ENCODE results near the gene HNRNPA0.

Gene HNRNPA0

DNA sequence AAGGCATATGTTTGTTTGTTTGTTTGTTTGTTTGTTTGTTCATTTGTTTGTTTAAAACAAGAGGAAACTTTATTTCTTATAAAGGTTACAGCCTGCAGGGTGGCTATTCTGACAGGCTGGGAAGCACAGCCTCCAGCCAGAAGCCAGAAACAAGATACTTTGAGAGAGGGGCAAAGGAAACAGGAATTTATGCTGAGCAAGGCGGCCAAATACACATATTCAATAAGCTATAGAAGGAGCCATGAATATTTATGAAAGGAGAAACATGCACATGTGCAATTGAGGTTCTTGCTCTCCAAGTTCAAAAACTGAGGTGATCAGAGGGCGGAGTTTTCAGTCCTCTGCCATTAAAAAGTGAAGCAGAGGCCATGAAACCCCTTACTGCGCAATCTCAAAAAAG lies 37.8 kb downstream of the HNRNPA0 start:
- DNase-seq, result no peak

DNA sequence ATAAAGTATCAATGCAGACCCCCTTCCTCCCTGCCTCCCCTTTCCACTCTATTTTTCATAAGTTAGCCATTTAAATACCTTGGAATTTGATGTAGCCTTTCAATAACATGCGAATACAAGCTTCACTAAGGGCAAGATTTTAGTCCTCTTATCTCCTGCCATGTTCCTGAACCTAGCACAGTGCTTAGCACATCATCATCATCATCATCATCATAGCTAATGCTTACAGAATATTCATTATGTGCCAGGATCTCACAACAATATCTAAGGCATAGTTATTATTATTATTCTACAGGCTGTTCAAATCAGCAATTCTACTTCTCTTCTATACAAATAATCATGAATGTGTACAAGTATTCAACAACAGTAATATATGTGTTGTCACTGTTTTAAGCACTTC lies 38.7 kb downstream of the HNRNPA0 start:
- no peak for DNase-seq

DNA sequence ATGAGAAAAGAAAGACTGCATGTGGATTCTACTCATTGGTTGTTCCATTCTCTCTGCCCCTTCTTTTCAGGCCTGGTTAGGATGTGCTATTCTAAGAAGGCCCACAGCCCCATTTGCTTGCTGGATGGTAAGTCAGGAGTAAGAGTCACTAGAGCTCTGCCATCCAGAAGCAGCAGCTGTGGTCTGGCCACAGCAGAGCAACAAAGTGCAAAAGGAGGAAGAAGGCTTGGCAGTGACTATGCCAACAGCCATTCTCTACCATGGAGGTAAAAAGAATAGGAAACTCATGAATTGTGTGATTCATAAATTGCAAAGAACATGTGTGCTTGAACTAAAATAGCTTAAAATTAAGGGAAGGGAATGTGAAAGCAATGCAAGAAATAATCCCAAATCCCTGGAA lies 39.2 kb downstream of the HNRNPA0 start:
- DNase-seq, result no peak

DNA sequence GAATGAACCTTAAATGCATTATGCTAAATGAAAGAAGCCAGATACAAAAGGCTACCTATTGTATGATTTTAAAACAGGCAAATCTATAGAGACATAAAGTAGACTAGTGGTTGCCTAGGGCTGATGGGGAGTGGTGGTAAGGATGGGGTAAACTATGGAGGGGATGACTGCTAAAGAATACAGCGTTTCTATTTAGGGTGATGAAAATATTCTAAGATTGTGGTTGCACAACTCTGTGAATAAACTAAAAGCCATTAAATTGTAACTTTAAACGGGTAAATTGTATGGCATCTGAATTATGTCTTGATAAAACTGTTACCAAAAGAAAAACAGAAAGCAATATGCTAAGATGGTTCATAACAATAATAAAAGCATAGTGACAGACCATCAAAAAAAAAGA lies 39.7 kb downstream of the HNRNPA0 start:
- no peak for DNase-seq

DNA sequence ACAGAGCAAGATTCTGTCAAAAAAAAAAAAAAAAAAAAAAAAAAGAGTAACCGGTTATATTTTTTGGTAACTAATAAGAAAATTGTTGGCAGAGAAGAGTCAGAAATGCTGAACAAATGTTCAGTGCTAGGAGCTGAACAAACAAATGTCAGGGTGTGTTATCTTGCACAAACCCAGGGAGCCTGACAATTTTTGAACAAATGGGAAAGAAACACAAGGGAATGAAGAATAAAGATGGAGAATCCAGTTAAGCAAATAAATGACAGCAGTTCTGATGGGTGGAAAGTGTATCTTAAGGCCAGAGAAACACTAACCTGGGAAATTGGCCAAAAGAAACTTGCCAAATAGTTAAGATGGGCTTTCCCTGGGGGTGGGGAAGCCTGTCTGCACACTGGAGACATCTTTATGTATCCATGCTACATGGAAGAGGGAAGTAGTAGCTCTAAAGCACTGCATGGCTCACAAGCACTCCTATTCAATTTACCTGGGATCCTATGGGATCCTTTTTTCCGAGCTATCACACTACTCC lies 42.0 kb downstream of the HNRNPA0 start:
- DNase-seq, result no peak

DNA sequence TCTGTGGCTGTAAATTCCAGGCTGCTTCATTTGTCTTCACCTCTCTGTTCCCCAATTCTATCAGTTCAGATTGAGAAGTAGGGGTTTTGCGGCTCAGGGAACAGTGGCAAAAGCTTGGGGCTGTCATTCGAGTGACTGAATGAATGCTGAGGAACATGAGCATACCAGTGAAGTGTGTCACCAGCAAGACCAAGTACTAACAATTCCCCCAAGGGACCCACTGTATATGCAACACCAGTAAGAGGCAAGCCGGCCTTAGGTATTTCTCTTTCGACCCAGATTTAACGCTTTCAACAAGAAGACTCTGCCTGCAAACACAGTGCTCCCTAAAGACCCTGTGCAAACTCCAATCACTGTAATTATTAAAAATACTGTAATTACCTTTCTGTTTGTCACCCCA lies 44.1 kb downstream of the HNRNPA0 start:
- DNase-seq, result no peak

DNA sequence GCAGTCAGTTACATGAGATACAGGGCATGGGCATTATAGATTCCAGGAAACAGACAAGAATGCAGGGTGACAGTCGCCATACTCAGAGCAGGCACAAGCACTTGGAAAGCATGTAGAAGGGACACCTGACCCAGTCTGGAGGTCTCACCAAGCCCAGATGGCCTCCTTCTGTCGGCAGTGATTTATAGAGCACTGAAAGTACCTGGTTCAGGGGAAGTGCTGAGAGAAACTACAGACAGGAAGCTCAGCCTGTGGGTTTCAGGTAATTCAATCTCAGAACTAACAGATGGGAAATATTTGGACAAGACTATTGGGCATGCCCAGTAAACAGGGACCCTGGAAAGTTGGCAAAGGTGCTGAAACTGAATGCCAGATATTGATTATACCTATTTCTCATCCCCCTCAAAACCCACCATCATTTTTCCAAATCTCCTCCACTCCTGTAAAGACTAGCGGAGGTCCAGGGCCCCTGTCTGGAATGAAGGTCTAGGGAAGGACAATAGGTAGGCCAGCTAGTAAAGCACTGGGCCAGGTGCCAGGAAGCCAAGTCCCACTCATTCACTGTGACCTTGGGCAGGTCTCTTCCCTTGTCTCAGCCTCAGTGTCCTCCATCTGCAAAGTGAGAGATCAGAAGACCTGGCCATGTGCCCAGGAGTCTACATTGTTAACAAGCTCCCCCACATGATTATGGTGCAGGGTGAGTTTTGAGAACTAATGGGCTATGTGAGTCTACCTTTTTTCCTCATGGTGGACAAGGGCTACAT lies 45.2 kb downstream of the HNRNPA0 start:
- DNase-seq, result no peak

DNA sequence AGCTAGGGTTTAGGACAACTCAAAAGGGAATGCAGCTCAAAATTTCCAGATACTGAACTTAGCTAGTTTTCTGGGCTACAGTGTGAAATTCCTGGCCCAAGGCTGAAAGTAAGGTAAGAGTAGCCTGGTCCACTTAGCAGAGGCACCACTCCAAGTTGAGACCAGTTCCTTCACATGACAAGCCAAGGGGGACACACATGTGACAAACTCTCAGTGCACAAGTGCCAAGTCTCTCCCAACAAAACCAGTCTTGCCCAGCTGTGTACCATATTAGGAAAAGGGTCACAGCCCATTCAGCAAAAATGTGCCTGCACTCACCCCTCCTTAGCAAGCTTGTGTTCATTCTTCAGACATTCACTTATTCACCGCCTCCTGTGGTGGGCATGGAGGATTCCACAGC lies 46.1 kb downstream of the HNRNPA0 start:
- DNase-seq, result no peak

DNA sequence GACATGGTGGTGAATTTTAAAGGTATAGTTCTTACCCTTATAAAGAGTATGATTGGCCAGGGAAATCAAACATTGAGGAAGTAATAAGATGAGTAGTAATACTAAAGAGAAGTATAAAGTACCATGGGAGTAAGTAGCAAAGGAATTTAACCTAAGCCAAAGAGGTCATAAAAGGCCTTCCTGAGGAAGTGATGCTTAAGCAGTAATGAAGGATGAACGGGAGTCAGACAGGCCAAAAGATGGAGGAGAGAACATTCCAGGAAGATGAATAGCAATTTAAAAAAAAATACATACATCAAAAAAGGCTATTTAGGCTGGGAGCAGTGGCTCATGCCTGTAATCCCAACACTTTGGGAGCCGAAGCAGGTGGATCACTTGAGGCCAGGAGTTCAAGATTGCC lies 47.3 kb downstream of the HNRNPA0 start:
- DNase-seq, result no peak

DNA sequence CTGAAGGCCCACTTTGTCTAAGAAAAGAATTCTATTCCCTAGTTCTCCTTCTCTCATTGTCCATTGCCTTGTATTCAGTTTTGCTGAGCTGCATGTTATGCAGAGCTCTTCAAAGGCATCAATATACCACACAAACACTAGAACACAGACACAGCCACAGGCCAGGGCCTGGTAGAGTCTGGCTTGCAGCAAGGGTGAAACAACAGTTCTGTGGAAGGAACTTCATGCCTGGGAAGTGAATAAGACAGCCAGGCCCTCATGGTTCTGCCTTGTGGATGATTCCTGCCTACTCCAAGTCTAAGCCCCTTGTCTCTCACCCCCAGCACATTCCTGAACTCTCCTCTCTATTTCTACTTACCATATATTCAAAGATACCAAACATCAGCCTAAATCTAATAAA lies 49.1 kb downstream of the HNRNPA0 start:
- no peak for DNase-seq

DNA sequence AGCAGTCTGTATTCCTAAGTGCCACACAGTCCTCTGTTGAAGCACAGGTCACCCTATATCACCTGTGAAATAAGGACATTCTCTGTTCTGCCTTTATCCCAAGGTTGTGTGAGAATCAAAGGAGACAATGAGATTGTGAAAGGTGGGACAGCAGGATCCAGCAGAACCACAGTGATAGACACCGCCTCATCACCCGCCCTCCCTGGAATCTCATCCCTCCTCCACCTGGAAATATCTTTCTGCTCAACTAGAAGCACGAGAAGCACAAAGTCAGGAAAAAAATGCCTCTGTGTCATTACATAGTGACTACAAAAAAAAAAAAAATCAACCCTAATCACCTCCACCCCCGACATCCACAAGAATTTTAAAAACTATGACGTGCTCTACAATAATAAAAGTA lies 50.6 kb downstream of the HNRNPA0 start:
- DNase-seq, result no peak

DNA sequence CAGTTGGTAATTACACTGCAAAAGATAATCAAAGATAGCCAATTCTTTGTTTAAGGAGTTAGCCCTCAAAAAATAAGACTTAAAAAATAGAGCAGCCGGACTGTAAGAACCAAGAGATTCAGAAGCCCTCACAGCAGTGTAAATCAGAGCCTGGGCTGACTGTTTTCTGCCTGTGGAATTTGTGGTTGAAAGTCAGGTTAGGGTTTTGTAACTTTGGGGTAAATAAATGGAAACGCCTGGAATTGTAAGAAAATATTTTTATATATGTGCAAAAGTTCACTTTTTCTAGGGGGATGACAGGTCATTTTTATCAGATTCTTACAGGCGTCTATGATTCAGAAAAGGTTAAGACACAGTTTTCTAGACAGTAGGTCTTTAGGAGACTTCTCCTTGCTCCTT lies 53.9 kb downstream of the HNRNPA0 start:
- no peak for DNase-seq

DNA sequence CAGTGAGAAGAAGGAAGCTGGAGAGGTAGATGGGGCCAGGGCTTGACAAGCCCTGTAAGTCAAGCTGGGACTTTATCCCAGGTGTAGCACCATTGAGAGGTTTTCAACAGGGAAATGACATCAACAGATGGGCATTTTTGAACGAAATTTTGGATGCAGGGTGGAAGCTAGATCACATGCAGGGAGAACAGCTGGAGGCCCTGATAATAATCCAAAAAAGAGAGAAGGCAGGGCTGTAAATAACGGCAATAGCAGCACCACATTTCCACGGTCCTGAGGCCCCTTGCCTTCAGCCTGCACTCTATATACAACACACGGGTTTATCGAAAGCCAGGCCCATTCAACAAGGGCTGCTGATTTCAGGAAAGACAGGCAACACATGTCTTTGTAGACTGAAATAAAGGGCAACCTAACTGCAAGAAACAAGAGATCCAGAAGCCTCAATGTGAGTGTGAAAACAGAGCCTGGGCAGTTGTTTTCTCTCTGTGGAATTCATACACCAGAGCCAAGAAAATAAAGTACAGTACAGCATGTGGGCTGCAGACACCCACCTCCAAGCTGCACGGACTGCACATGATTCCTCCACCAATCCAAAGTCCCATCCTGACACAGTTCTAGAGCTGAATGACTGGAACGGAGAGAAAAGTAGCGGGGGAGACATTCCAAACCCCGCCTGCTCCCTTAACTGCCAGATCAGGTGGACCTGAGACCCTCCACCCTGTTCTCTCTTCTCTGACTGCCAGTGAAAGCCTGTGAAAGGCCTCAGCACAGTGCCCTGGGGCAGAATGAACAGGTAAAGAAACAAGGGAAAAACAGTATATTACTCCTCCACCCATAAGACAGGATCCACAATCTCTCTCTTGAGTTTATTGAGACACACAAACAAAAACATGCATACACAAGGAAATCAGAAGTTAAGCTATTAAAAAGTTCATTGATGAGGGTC lies 54.6 kb downstream of the HNRNPA0 start:
- DNase-seq, result no peak

DNA sequence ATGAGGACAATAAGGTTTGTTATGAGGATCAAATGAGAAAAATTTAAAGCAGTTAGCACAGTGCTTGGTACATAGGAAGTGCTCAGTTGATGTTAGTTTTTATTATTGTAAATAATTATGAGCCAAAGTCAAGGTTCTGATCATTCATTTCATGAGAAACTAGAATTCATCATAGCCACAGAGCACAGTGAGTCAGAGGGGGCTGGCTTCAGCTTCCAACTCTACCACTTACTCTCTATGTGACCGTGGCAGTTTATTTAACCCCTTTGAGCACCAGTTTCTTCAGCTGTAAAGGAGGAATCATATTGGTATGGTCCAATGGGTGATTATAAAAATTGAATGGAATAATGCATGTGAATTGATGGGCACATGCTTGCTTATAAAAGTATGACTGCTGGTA lies 57.7 kb downstream of the HNRNPA0 start:
- DNase-seq, result no peak

DNA sequence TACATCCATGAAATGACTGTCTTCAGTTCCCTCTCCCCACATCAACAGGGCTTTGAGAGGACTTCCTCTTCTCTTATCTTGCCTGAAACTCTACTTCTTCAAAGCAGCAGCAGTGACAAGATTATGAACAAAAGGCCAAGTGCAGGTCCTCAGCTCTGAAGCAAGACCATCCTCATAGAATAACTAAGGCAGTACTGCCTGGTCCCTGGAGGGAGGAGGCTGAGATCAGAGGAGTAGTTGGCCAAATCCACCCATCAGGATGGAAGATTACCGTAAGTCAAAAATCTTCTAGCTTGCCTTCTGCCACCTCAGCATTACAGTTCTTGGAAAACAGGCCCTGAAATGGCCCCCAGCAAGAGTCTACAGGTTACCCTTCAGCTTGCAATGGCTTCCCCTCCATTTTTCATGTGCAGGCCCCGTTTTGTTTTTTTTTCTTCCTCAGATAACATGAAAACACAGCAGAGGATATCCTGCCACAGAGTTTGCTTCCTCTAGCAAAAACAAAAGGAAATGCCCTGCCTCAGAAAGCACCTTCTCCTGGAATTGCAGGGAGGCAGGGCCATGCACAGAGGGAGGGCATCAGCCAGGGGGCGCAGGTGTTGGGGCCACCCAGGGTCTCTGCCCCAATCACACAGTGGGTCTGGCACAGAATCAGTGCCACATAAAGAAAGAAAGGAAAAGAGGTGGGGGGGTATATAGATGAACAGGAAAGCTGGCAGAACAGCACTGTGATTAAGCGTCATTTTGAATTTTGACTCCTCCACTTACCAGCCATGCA lies 58.3 kb downstream of the HNRNPA0 start:
- peak; percentile 38 for DNase-seq

All from inflammatory macrophage treated with lipopolysaccharide for 4 hours (primary cell).